ENCODE measurements around the gene TANGO2. TPM values are rescaled to one million over a fixed set of nuclear protein-coding genes. Genes with fewer than 3 reads are reported as not detected.
"Not testable (repeated sequence)": the region's sequence is repeated elsewhere in the genome, so short reads cannot be mapped to it uniquely, and the experiment has no call there.

Gene TANGO2
- polyA plus RNA-seq, 1 of the 3 experiments (the other 2 are of a cell fraction), result 20.7 TPM

- Histone ChIP-seq H3K79me2 (ENCODE audit: insufficient read depth) (no peaks in the 10 kb centered on the region), H3K36me3 (replicated peaks in 1 of 2; ENCODE audit: control insufficient read depth in 1 of 2, insufficient read depth in 2 of 2, low read length in 1 of 2) (peaks cover 0 to 6% of the 10 kb centered on the region in 2 experiments), H2AFZ (ENCODE audit: low read depth) (no peak overlapping the region), H3K4me2 (no peak overlapping the region), H3K4me1 (ENCODE audit: control insufficient read depth in 1 of 2, insufficient read depth in 2 of 2, low read depth in 1 of 2, low read length in 1 of 2) (no peaks in the 10 kb centered on the region), H4K20me1 (ENCODE audit: insufficient read depth) (no peaks in the 10 kb centered on the region), H3K9ac (no peak overlapping the region), H3K4me3 (ENCODE audit: low read depth in 2 of 2, low read length in 1 of 2) (no peak overlapping the region), H3K9me3 (no peaks in the 10 kb centered on the region), H3K27me3 (ENCODE audit: insufficient read depth) (no peaks in the 10 kb centered on the region), H3K27ac (ENCODE audit: low read depth in 2 of 2, low read length in 1 of 2) (no peak overlapping the region), H3F3A (replicated peaks; ENCODE audit: insufficient read depth) (no peaks in the 10 kb centered on the region), H3K9me2 (no peaks in the 10 kb centered on the region)
- ChIA-PET POLR2A (interaction anchor here (0.6 to 0.7 kb wide), 2 partner anchors 23 to 36 kb away, joined by 3 read pairs; no protein-coding TSS in a partner anchor), CTCF (no interaction called here)
- TF ChIP-seq JUND (IDR thresholded peaks at IDR 0.05) (no peak), RFX5 (IDR thresholded peaks at IDR 0.05; ENCODE audit: low read length) (no peak), REST (IDR thresholded peaks at IDR 0.05; ENCODE audit: low read depth, low read length) (no peak), GATA2 (CRISPR knock-in tag; IDR thresholded peaks at IDR 0.05) (no peak), MEF2A (IDR thresholded peaks at IDR 0.05; ENCODE audit: borderline replicate concordance, low read depth) (no peak), EP300 (IDR thresholded peaks at IDR 0.05; ENCODE audit: borderline replicate concordance in 1 of 2, low read depth in 1 of 2, low read length in 1 of 2) (no peak), IRF3 (IDR thresholded peaks at IDR 0.05; ENCODE audit: low read depth, low read length) (no peak), MXI1 (IDR thresholded peaks at IDR 0.05; ENCODE audit: low read depth, low read length) (no peak), FOXJ3 (CRISPR knock-in tag; IDR thresholded peaks at IDR 0.05) (no peak), SIN3A (IDR thresholded peaks at IDR 0.05; ENCODE audit: borderline replicate concordance, low read depth, low read length) (no peak), RXRA (IDR thresholded peaks at IDR 0.05; ENCODE audit: borderline replicate concordance, low read depth) (no peak), CHD2 (IDR thresholded peaks at IDR 0.05; ENCODE audit: low read length, partially characterized antibody) (no peak), RCOR1 (IDR thresholded peaks at IDR 0.05; ENCODE audit: low read length) (no peak), CTCF (IDR thresholded peaks at IDR 0.05) (no peak), YY1 (IDR thresholded peaks at IDR 0.05; ENCODE audit: low read depth) (no peak), USF1 (IDR thresholded peaks at IDR 0.05; ENCODE audit: borderline replicate concordance, low read depth) (no peak), ZBTB33 (IDR thresholded peaks at IDR 0.05; ENCODE audit: borderline replicate concordance, low read depth) (no peak)
- WGBS (ENCODE audit: low lambda C conversion rate), result 83% methylated on average over 6 of the region's 11 CpGs
- no peak for DNase-seq
These were observed 45.9 kb downstream of the TANGO2 start for GRCh38 chr22:20066617-20067383.

- H4K20me1 ChIP-seq (ENCODE audit: insufficient read depth); H3K4me2 ChIP-seq; H3K4me3 ChIP-seq (ENCODE audit: low read depth in 2 of 2, low read length in 1 of 2); H3K9me3 ChIP-seq; H3F3A ChIP-seq (replicated peaks; ENCODE audit: insufficient read depth); H3K9me2 ChIP-seq; H3K27ac ChIP-seq (ENCODE audit: low read depth in 2 of 2, low read length in 1 of 2); H3K4me1 ChIP-seq (ENCODE audit: control insufficient read depth in 1 of 2, insufficient read depth in 2 of 2, low read depth in 1 of 2, low read length in 1 of 2); H3K27me3 ChIP-seq (ENCODE audit: insufficient read depth); H2AFZ ChIP-seq (ENCODE audit: low read depth); H3K79me2 ChIP-seq (ENCODE audit: insufficient read depth); CTCF ChIA-PET; DNase-seq; H3K9ac ChIP-seq; H3K36me3 ChIP-seq (replicated peaks in 1 of 2; ENCODE audit: control insufficient read depth in 1 of 2, insufficient read depth in 2 of 2, low read length in 1 of 2): not testable (repeated sequence)
- POLR2A ChIA-PET, result interaction anchor here (0.6 to 0.7 kb wide), 2 partner anchors 23 to 37 kb away, joined by 3 read pairs; no protein-coding TSS in a partner anchor
- 96% methylated on average over 3 of the region's 3 CpGs for WGBS (ENCODE audit: low lambda C conversion rate)
These were observed 46.4 kb downstream of the TANGO2 start for GRCh38 chr22:20067384-20067682.
